ENCODE results near the gene MRPS18C.

The MRPS18C gene

GRCh38 chr4:83455281-83456183, at the start of gene MRPS18C, which contains the start of gene HELQ:
Gene MRPS18C (plus strand): TSS chr4:83456058. CDS start chr4:83456078, 20 bp downstream.
Gene HELQ (minus strand): TSS chr4:83455823. CDS start chr4:83455693, 130 bp downstream.
- TF ChIP-seq, protein P1, sequence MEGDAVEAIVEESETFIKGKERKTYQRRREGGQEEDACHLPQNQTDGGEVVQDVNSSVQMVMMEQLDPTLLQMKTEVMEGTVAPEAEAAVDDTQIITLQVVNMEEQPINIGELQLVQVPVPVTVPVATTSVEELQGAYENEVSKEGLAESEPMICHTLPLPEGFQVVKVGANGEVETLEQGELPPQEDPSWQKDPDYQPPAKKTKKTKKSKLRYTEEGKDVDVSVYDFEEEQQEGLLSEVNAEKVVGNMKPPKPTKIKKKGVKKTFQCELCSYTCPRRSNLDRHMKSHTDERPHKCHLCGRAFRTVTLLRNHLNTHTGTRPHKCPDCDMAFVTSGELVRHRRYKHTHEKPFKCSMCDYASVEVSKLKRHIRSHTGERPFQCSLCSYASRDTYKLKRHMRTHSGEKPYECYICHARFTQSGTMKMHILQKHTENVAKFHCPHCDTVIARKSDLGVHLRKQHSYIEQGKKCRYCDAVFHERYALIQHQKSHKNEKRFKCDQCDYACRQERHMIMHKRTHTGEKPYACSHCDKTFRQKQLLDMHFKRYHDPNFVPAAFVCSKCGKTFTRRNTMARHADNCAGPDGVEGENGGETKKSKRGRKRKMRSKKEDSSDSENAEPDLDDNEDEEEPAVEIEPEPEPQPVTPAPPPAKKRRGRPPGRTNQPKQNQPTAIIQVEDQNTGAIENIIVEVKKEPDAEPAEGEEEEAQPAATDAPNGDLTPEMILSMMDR (IDR thresholded peaks at IDR 0.05; ENCODE audit: low read depth, low read length): peak; percentile 29
- peak; percentile 98 for DNase-seq (ENCODE audit: extremely low read depth, low read depth)

DNA sequence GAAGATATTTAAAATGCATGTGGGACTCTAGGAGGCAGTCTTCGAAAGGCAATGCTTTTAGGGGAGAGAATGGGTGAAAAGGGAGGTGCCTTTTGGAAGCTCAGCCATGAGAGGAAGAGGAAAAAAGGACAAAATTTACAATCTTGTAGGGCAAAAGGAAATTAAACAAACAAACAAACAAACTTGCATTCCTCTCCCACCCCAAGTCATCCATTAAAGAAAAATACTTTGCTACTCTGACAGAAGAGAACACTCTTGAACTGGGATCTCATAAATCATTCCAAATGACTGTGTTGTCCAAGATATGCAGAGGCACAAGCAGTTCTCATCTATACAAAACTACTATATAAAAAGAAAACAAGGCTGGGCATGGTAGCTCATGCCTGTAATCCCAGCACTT, 47.0 kb upstream of the MRPS18C start:
- DNase-seq (ENCODE audit: extremely low read depth, low read depth): no peak
- TF ChIP-seq, protein P1 (IDR thresholded peaks at IDR 0.05; ENCODE audit: low read depth, low read length): no peak

- DNase-seq (ENCODE audit: extremely low read depth, low read depth): no peak
- TF ChIP-seq, protein P1 (IDR thresholded peaks at IDR 0.05; ENCODE audit: low read depth, low read length): no peak
Observed at GRCh38 chr4:83413676-83414075, 42.2 kb upstream of the MRPS18C start.

DNA sequence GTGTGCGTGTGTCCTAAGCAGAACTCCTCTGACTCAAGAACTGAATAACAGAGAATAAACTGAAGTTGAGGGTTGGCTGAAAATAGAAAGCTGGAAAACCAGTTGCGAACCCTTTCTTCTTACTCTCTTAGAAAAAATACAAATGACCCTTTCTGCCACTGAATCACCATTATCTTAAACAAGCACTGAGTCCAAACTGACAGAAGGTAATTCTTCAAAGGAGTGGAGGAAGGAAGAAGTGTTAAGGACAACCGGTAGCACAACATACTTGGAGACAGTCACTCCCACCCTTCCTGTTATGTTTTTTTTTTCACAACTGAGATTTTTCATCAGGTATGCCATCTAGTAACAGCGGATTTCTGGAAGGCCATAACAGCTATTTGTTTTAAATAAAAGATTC, 38.3 kb upstream of the MRPS18C start:
- no peak for DNase-seq (ENCODE audit: extremely low read depth, low read depth)
- TF ChIP-seq, protein P1 (IDR thresholded peaks at IDR 0.05; ENCODE audit: low read depth, low read length): no peak

DNA sequence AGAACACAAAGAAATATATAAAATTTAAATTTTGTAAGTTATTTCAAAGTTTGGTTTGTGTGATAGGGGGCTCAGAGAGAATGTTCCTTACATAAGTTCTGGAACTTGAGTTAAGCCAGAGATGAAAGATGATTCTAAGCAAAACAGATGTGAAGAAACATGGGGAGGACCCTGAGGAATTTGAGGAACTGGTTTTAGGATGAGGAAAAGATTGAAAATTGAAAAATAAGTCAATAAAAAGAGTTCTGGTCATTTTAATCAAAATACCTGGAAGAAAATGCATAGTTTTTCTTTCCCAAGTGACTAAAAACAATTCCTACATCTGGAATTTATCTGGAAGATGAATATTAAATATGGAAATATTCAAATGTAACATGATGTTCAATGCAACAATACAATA, 37.6 kb upstream of the MRPS18C start:
- TF ChIP-seq, protein P1 (IDR thresholded peaks at IDR 0.05; ENCODE audit: low read depth, low read length): no peak
- no peak for DNase-seq (ENCODE audit: extremely low read depth, low read depth)

DNA sequence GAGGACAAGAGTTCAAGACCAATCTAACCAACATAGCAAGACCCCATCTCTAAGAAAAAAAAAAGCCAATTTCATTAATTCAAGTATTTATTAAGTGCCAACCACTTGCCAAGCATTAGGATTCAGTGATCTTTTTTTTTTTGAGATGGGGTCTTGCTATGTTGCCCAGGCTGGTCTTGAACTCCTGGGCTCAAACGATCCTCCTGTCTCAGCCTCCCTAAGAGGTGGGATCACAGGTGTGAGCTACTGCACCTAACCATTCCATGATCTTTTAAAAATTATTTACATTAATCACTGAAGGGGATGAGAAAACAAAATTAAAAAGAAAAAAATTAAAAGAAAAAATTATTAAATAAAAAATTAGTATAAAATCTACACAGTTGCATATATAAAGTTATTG, 24.7 kb upstream of the MRPS18C start:
- DNase-seq (ENCODE audit: extremely low read depth, low read depth): no peak
- TF ChIP-seq, protein P1 (IDR thresholded peaks at IDR 0.05; ENCODE audit: low read depth, low read length): no peak

GRCh38 chr4:83436680-83437079, 19.2 kb upstream of the MRPS18C start:
- DNase-seq (ENCODE audit: extremely low read depth, low read depth): no peak
- TF ChIP-seq, protein P1 (IDR thresholded peaks at IDR 0.05; ENCODE audit: low read depth, low read length): no peak
